HG03439 (cell line): ENCODE data around the gene SHPK.

ENCODE experiments used
- ATAC-seq: cut with Tn5 transposase; IDR thresholded peaks from one replicate; pipeline ENCODE4 v1.9.1; 2021; ENCODE audit warnings: mild to moderate bottlenecking, moderate library complexity; ENCODE audit not compliant: unreplicated experiment

The SHPK gene

GRCh38 chr17:3635474-3636153 lies 436 bp downstream of the SHPK start:
- ATAC-seq: no peak

DNA sequence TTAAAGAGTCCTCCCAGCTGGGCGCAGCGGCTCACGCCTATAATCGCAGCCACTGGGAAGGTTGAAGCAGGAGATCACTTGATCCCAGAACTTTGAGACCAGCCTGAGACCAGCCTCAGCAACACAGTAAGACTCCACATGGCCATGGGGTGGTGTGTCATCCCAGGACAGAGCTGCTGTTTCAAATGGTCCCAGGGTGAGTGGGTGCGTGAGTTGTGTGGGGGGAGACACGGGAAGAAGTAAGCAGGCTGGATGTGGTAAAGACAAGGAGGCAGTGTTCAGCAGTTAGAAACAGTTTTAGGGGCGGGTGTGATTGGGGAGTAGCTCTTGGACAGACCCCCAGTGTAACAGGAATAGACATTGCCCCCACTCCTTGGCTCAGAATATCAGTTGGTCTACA lies 3.8 kb downstream of the SHPK start:
- ATAC-seq: no peak

DNA sequence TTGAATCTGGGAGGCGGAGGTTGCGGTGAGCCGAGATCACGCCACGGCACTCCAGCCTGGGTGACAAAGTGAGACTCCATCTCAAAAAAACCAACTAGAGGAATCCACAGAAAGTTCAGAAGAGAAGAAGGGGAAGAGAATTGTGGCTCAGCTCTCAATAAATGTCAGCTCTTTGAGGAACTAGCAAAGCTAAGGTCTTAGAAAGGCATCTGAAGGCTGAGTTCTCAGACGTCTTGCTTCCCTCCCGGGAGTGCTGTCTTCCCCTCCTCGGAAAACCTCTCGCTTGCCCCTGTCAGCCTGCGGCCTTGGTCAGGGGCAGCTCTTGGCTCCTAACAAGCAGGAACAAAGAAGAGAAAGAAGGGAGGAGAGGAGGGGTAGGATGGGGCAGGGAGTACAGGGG lies 5.3 kb downstream of the SHPK start:
- ATAC-seq: no peak

- no peak for ATAC-seq
These were observed 8.3 kb downstream of the SHPK start for GRCh38 chr17:3627769-3628167.

DNA sequence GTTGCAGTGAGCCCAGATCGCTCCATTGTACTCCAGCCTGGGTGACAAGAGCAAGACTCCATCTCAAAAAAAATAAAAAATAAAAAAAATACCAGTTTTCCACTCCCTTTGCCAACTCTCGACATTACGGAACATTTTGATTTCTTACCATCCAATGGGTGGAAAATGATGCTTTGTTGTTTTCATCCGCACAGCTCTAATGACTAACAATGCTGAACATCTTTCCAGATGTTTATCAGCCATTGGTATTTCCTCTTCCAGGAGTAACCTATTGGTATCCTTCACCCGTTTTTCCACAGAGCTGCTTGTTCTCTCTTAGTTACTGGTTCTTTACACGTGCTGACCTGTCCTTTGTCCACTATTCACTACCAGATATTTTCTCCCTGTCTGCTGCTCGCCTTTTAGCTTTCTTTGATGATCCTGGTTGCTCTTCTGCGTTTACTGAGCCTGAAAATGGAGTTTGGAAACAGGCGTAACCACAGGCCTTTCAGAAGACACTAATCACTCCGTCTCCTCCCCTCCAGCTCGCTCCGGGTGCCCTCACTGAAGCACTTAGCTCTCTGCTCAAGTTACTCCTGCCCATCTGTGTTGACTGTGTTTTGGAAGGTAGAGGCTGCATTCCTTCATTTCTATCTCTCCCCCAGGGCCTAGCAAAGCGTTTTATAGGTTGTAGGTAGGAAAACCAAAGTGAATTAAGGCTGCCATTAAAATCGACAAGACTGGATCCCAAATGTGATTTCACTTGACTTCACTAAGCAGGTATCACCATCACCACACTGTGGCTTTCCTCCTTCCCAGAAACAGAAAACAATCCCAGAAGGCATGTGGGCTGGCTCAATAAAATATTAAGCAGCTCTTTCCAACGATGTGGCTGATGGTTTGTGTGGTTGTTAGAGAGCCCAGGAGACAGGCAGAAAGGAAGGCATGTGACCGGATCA lies 8.9 kb downstream of the SHPK start:
- no peak for ATAC-seq

DNA sequence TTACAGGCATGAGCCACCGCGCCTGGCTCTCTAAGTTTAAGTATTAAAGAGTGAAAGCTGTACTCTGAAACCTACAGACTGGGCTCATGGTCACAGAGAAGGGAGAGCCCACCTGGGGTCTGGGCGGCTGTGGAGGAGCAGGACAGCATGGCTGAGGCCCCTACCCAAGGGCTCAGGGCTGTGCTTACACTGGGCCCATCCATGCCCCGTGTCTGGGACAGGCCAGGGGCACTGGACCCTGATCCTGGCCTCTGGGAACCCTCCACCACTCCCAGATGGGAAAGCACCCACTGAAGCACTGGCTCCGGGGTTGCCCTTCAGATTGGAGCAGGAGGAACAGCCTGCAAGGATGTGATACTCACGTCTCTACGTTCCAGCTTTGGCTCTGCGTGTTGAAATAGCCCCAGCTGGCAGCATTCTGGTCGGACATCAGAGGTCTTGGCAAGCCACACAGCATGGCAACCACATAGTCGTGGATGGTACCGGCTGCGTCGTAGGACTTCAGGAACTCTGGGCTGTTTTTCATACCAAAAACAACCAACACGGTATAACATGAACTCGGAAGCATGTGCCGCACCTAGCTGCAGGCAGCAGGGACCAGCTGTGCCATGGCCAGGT lies 13.0 kb downstream of the SHPK start:
- no peak for ATAC-seq

GRCh38 chr17:3621146-3621720 lies 14.8 kb downstream of the SHPK start:
- ATAC-seq: no peak

- ATAC-seq: no peak
These were observed 20.7 kb downstream of the SHPK start for GRCh38 chr17:3615160-3615870.

GRCh38 chr17:3613124-3613523 lies 22.9 kb downstream of the SHPK start:
- no peak for ATAC-seq

- ATAC-seq: no peak
These were observed 25.5 kb downstream of the SHPK start for GRCh38 chr17:3610523-3610922.

GRCh38 chr17:3609689-3610088 lies 26.4 kb downstream of the SHPK start:
- no peak for ATAC-seq

DNA sequence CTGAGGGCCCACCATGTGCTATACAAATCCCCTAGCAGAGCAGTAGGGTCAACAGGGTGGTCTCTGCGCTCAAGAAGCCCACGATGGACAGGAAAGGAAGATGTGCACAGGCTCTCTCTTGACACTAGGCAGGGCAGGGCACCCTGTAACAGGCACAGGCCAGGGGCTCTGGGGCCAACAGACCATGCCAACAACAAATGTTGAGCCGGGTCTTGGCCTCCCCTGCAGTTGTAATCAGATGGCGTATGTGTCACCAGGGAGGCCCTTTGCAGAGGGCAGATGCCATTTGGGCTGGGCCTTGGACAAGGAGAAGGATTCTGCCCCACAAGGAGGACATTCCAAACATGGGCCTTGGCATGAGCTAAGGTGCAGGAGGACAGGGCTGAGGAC lies 32.2 kb downstream of the SHPK start:
- ATAC-seq: no peak

- ATAC-seq: no peak
These were observed 32.8 kb downstream of the SHPK start for GRCh38 chr17:3603119-3603869.

DNA sequence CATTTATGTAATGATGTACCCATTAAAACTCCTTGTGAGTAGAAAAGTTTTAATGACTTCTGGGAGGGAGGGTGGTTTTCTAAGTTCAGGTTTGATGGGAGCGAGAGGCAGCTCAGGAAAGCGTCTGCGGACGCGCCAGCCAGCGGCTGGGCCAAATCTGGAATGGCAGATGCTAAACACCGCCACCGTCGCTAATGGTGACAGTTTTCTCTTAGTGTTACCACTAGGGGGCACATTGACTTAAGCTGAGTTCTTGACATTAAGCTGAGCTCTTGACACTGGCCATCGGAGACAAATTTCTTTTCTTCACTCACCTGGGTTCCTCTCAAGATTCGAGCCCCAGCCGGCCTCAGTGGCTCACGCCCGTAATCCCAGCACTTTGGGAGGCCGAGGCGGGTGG lies 33.6 kb downstream of the SHPK start:
- ATAC-seq: no peak

- no peak for ATAC-seq
These were observed 35.4 kb downstream of the SHPK start for GRCh38 chr17:3600529-3601205.

GRCh38 chr17:3598078-3598477 lies 38.0 kb downstream of the SHPK start:
- no peak for ATAC-seq

DNA sequence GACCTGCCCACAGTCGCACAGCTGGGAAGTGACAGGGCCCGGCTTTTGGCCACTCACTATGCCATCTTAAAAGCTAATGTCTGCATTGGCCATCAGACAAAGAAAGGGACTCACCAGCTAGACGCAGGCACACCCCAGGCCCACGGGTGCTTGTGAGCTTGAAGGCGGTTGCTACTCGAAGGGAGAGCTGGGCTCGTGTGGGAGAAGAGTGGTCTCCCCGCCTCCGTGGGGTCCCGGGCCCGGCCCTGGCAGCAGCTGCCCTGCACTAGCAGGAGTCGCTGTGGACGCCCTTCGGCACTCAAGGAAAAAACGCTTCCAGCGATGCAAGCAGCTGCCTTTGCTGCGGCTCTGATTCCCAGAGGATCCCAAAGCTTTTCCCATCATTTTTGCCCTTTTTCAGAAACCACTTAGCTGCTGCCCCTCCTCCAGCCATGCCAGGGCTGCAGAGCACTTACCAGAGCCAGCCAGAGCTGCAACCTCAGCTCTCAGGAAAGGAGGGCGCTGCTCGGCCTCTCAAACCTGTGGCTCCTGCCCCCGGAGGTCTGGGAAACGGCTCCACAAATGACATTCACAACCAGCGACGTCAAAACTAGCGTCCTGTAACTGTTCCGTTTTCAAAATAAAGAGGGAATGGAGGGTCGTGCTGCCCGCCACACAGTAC lies 39.1 kb downstream of the SHPK start:
- no peak for ATAC-seq

- no peak for ATAC-seq
These were observed 41.1 kb downstream of the SHPK start for GRCh38 chr17:3594976-3595375.
